Measurements from ENCODE around the gene SPATA13. TPM values are rescaled to one million over a fixed set of nuclear protein-coding genes. Genes with fewer than 3 reads are reported as not detected.

The SPATA13 gene
- total RNA-seq, 1 donor from 2014 or later = 20.1 TPM

DNA sequence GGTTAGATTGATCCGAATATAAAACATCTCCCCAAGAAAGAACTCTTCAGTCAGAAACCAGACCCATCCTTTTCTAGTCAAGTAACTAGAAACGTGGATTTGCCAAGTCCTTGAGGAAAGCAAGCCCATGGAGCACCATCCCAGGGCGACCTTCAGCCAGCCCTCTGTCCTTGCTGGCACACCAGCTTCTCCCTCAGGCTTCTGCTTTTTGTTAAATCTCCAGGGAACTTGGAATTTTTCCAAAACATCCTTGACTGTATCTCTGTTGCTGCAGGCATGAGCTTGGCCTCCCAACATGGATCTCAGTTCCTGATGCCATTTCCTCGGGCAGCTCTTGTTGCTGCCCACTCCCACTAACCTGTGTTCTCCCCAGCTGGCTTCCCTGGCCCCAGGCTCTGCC is 121.7 kb downstream of the SPATA13 start:
- no peaks in the 10 kb centered on the region for H3K27me3 ChIP-seq
- H3K9me3 ChIP-seq = no peaks in the 10 kb centered on the region
- no peak overlapping the region for H3K4me3 ChIP-seq
- no peak overlapping the region for H3K27ac ChIP-seq
- no peak for DNase-seq (ENCODE audit: extremely low spot score in 2 of 2)
- intact Hi-C loops (cut with DNase I) = no loop called here
- no peaks in the 10 kb centered on the region for H3K4me1 ChIP-seq
- TF ChIP-seq, protein P1, sequence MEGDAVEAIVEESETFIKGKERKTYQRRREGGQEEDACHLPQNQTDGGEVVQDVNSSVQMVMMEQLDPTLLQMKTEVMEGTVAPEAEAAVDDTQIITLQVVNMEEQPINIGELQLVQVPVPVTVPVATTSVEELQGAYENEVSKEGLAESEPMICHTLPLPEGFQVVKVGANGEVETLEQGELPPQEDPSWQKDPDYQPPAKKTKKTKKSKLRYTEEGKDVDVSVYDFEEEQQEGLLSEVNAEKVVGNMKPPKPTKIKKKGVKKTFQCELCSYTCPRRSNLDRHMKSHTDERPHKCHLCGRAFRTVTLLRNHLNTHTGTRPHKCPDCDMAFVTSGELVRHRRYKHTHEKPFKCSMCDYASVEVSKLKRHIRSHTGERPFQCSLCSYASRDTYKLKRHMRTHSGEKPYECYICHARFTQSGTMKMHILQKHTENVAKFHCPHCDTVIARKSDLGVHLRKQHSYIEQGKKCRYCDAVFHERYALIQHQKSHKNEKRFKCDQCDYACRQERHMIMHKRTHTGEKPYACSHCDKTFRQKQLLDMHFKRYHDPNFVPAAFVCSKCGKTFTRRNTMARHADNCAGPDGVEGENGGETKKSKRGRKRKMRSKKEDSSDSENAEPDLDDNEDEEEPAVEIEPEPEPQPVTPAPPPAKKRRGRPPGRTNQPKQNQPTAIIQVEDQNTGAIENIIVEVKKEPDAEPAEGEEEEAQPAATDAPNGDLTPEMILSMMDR (IDR thresholded peaks at IDR 0.05) = no peak
- H3K36me3 ChIP-seq = peaks cover 0 to 15% of the 10 kb centered on the region in 2 donors

DNA sequence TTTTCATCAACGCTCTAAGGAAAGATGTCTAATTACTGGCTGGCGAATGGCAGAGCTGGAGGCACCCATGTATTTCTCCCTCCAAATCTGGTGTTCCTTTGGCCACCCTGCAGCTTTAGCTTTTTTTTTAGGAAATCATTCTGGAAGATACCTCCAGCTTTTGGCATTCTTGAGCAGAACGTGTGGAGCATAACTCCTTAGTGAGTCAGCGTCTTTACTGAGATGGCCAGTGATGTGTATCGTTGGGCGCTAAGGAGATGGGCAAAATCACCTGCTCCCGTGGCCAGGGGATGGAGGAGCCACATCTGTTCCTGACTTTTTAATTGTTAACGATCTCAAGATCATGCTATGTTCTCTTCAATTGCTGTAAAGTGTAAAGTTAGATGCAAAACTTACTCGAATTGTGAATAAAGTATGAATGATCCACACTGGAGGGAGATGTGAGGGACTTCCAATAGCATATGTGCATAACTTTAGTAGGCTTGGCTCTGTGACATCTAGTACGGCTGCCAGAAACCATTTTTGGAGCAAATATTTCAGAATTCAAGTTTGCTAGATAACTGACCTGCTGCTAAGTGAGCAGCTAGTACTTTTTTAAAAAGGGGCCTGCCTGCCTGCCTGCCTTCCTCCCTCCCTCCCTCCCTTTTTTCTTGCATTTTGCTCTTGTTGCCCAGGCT is 124.5 kb downstream of the SPATA13 start:
- H3K4me1 ChIP-seq = no peaks in the 10 kb centered on the region
- no peaks in the 10 kb centered on the region for H3K27me3 ChIP-seq
- intact Hi-C loops (cut with DNase I) = no loop called here
- TF ChIP-seq, protein P1 (IDR thresholded peaks at IDR 0.05) = no peak
- TF ChIP-seq POLR2AphosphoS5 (IDR thresholded peaks at IDR 0.05; ENCODE audit: insufficient read depth in 1 of 2, low read depth in 1 of 2) (no peak), POLR2A (IDR thresholded peaks at IDR 0.05) (no peak)
- no peak for DNase-seq (ENCODE audit: extremely low spot score in 2 of 2)
- no peak overlapping the region for H3K4me3 ChIP-seq
- peaks cover 0 to 22% of the 10 kb centered on the region in 2 donors for H3K36me3 ChIP-seq
- no peaks in the 10 kb centered on the region for H3K9me3 ChIP-seq
- no peak overlapping the region for H3K27ac ChIP-seq

DNA sequence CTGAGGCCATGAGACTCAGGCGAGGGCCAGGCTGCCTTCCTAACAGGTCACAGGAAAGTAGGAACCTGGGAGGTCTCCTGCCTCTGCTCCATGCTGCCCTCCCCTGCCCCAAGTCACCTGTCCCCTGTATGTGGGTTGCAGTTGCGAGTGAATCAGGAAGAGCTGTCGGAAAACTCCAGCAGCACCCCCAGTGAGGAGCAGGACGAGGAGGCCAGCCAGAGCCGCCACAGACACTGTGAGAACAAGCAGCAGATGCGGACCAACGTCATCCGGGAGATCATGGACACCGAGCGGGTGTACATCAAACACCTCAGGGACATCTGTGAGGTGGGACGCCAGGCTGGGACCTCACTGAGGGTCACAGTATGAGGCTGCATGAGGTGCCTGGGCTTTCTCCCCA is 126.1 kb downstream of the SPATA13 start:
- Histone ChIP-seq H3K27me3 (no peaks in the 10 kb centered on the region), H3K4me3 (no peak overlapping the region), H3K36me3 (peaks cover 0 to 37% of the 10 kb centered on the region in 2 donors), H3K27ac (no peak overlapping the region), H3K9me3 (no peaks in the 10 kb centered on the region), H3K4me1 (no peaks in the 10 kb centered on the region)
- TF ChIP-seq, protein P1 (IDR thresholded peaks at IDR 0.05) = no peak
- TF ChIP-seq POLR2AphosphoS5 (IDR thresholded peaks at IDR 0.05; ENCODE audit: insufficient read depth in 1 of 2, low read depth in 1 of 2) (no peak), POLR2A (IDR thresholded peaks at IDR 0.05) (no peak)
- no peak for DNase-seq (ENCODE audit: extremely low spot score in 2 of 2)
- intact Hi-C loops (cut with DNase I) = no loop called here

DNA sequence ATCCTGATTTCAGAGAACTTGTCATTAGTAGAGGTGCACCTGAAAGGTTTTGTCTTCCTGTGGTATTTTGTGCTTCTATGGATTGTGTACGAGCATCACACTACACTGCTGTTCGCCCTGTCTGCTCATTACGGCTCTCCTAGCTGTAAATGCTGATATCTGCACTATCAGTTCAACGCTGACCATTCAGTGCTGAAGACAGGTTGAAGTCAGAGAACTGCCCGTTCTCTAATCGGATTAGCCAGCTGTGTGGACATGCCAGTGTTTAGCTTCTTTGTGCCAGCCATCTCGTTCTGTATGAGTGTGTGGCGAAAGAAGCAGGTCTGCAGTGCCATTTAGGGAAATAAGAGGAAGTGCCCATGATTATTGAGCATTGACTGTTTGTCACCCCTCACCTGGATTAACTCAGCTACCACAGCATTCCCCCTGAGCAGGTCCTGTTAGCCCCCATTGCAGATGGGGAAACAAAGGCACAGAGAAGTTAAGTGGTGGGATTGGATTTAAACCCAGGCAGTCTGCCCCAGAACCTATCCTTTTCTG is 127.3 kb downstream of the SPATA13 start:
- H3K9me3 ChIP-seq = no peaks in the 10 kb centered on the region
- no peak for TF ChIP-seq POLR2A (IDR thresholded peaks at IDR 0.05)
- TF ChIP-seq, protein P1 (IDR thresholded peaks at IDR 0.05) = no peak
- no peak for TF ChIP-seq POLR2AphosphoS5 (IDR thresholded peaks at IDR 0.05; ENCODE audit: insufficient read depth in 1 of 2, low read depth in 1 of 2)
- no peaks in the 10 kb centered on the region for H3K4me1 ChIP-seq
- H3K36me3 ChIP-seq = peaks cover 0 to 37% of the 10 kb centered on the region in 2 donors
- intact Hi-C loops (cut with DNase I) = no loop called here
- H3K27me3 ChIP-seq = no peaks in the 10 kb centered on the region
- no peak overlapping the region for H3K27ac ChIP-seq
- DNase-seq (ENCODE audit: extremely low spot score in 2 of 2) = no peak
- H3K4me3 ChIP-seq = no peak overlapping the region

DNA sequence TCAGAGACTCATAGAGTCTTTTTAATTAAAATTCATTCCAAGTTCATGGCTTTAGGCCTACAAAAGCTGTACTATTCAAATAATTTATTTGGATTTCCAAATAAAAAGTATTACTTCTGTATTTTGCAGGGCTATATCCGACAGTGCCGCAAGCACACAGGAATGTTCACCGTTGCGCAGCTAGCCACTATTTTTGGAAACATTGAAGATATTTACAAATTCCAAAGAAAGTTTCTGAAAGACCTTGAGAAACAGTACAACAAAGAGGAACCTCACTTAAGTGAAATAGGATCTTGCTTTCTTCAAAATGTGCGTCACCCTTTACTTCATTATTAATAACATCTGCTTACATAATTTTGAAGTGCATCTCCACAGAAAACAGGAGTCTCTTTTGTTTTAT is 128.3 kb downstream of the SPATA13 start:
- intact Hi-C loops (cut with DNase I) = no loop called here
- peaks cover 0 to 44% of the 10 kb centered on the region in 2 donors for H3K36me3 ChIP-seq

More for the DNA sequence above, 128.3 kb downstream of the SPATA13 start:
- no peak for DNase-seq (ENCODE audit: extremely low spot score in 2 of 2)
- no peak overlapping the region for H3K4me3 ChIP-seq
- no peak overlapping the region for H3K27ac ChIP-seq
- no peaks in the 10 kb centered on the region for H3K27me3 ChIP-seq
- H3K4me1 ChIP-seq = no peaks in the 10 kb centered on the region
- H3K9me3 ChIP-seq = no peaks in the 10 kb centered on the region
- no peak for TF ChIP-seq POLR2AphosphoS5 (IDR thresholded peaks at IDR 0.05; ENCODE audit: insufficient read depth in 1 of 2, low read depth in 1 of 2)
- TF ChIP-seq, protein P1 (IDR thresholded peaks at IDR 0.05) = no peak
- no peak for TF ChIP-seq POLR2A (IDR thresholded peaks at IDR 0.05)

Measured in vagina (tissue), 2 donors.